K562 (cell line): Measurements from ENCODE around the gene PARD6B. TPM values are rescaled to one million over a fixed set of nuclear protein-coding genes. Genes with fewer than 3 reads are reported as not detected.

Source experiments
- E2F3 ChIP-seq: fragments of 250-450 bp; sonication (Bioruptor Pico); IDR thresholded peaks from 2 replicates; pipeline ENCODE4 v1.4.0; 2020; ENCODE audit warnings: mild to moderate bottlenecking
- EGR1 ChIP-seq: fragments of 450-650 bp; conservative IDR thresholded peaks from 2 replicates; pipeline ENCODE4 v1.6.1; 2017; ENCODE audit warnings: mild to moderate bottlenecking
- EP400 ChIP-seq: fragments of 450-650 bp; IDR thresholded peaks from 2 replicates; pipeline ENCODE4 v1.6.1; 2017; ENCODE audit warnings: antibody characterized with exemption, mild to moderate bottlenecking, moderate library complexity
- HDAC8 ChIP-seq: fragments of 450-650 bp; IDR thresholded peaks from 2 replicates; pipeline ENCODE4 v1.6.1; 2016; ENCODE audit warnings: mild to moderate bottlenecking, missing genetic modification characterization, moderate library complexity, missing compliant biosample characterization
- HDGF ChIP-seq: fragments of 450-650 bp; IDR thresholded peaks from 2 replicates; pipeline ENCODE4 v1.6.1; 2016
- IRF2 ChIP-seq: sonication (generic); formaldehyde crosslinking; IDR thresholded peaks from 2 replicates; pipeline ENCODE4 v1.8.1; 2022; ENCODE audit warnings: mild to moderate bottlenecking, missing genetic modification reagents
- KLF1 ChIP-seq: fragments of 450-650 bp; IDR thresholded peaks from 2 replicates; pipeline ENCODE4 v1.6.1; 2016; ENCODE audit warnings: missing genetic modification characterization, missing compliant biosample characterization
- LEF1 ChIP-seq: fragments of 450-650 bp; IDR thresholded peaks from 2 replicates; pipeline ENCODE4 v1.6.1; 2016; ENCODE audit warnings: mild to moderate bottlenecking
- MTA2 ChIP-seq: fragments of 450-650 bp; IDR thresholded peaks from 2 replicates; pipeline ENCODE4 v1.6.1; 2016; ENCODE audit warnings: low read depth
- MTF1 ChIP-seq: fragments of 250-450 bp; sonication (Bioruptor Pico); IDR thresholded peaks from 2 replicates; pipeline ENCODE4 v1.9.0; 2021; ENCODE audit warnings: moderate library complexity, mild to moderate bottlenecking, inconsistent platforms, borderline replicate concordance
- NFE2L1 ChIP-seq: fragments of 450-650 bp; IDR thresholded peaks from 2 replicates; pipeline ENCODE4 v1.6.1; 2016; ENCODE audit warnings: missing genetic modification characterization, low read depth, mild to moderate bottlenecking, missing compliant biosample characterization, moderate library complexity, borderline replicate concordance
- PHB2 ChIP-seq: fragments of 450-650 bp; IDR thresholded peaks from 2 replicates; pipeline ENCODE4 v1.6.1; 2017; ENCODE audit warnings: low read depth
- PRMT5 ChIP-seq: sonication (generic); formaldehyde crosslinking; IDR thresholded peaks from 2 replicates; pipeline ENCODE4 v1.5.0; 2020; ENCODE audit warnings: missing genetic modification reagents
- PURB ChIP-seq: sonication (generic); formaldehyde crosslinking; IDR thresholded peaks from 2 replicates; pipeline ENCODE4 v1.9.0; 2021; ENCODE audit warnings: low read depth, mild to moderate bottlenecking, missing genetic modification reagents
- XRCC3 ChIP-seq: fragments of 450-650 bp; IDR thresholded peaks from 2 replicates; pipeline ENCODE4 v1.6.1; 2017; ENCODE audit warnings: mild to moderate bottlenecking, moderate library complexity
- ZFPM2 ChIP-seq: fragments of 250-450 bp; sonication (Bioruptor Pico); IDR thresholded peaks from 2 replicates; pipeline ENCODE4 v1.5.1; 2022; ENCODE audit warnings: mild to moderate bottlenecking
- ZNF444 ChIP-seq: fragments of 250-450 bp; sonication (Bioruptor Pico); IDR thresholded peaks from 2 replicates; pipeline ENCODE4 v1.4.0; 2020; ENCODE audit warnings: mild to moderate bottlenecking, moderate library complexity
- ZNF561 ChIP-seq: fragments of 450-650 bp; formaldehyde crosslinking; conservative IDR thresholded peaks from 2 replicates; pipeline ENCODE4 v1.4.0; 2020; ENCODE audit warnings: mild to moderate bottlenecking, moderate library complexity
- ZNF707 ChIP-seq: fragments of 250-450 bp; sonication (Bioruptor Pico); conservative IDR thresholded peaks from 2 replicates; pipeline ENCODE4 v1.8.0; 2022; ENCODE audit warnings: inconsistent platforms, mild to moderate bottlenecking, moderate library complexity
- polyA plus RNA-seq, 8 experiments: library from polyadenylated mRNA; depleted of rRNA in 4 of 8; stranded (reverse) in 5 of 8; unstranded in 3 of 8; fragments of >200 nt; fragmentation: Nextera tagmentation in 2 of 8; fragmentation: Illumina TruSeq in 1 of 8; extraction: Ambion mirVana in 2 of 8; extraction: Trizol in 1 of 8; gene quantifications; 2 replicates each; pipeline versions ENCODE4 v1.2.1 to v1.2.3, GENCODE V29; 2011 to 2014; ENCODE audit warnings: inconsistent platforms in 1 of 8, missing spikeins in 1 of 8
- total RNA-seq, 7 experiments: library from RNA; depleted of rRNA in 6 of 7; stranded (reverse); fragments of >200 nt in 6 of 7; fragmentation: Illumina TruSeq in 2 of 7; extraction: Trizol in 2 of 7; gene quantifications; 2 replicates each; pipeline versions ENCODE4 v1.2.1 to v1.2.3, GENCODE V29; 2011 to 2021; ENCODE audit warnings: low replicate concordance in 1 of 7
- TF ChIP-seq, protein P1 (sequence below): fragments of 450-650 bp; IDR thresholded peaks from one replicate; pipeline ENCODE4 v1.6.1; 2018; ENCODE audit warnings: mild to moderate bottlenecking, moderate library complexity; ENCODE audit not compliant: partially characterized antibody
- TF ChIP-seq, protein P2 (sequence below): fragments of 450-650 bp; IDR thresholded peaks from 2 replicates; pipeline ENCODE4 v1.6.1; 2018; ENCODE audit not compliant: partially characterized antibody
- TF ChIP-seq, protein P3 (sequence below), 3 experiments: IDR thresholded peaks in 2 of 3; conservative IDR thresholded peaks in 1 of 3; 2 replicates each; pipeline ENCODE4 v1.5.1; 2011 to 2012; ENCODE audit warnings: low read length in 3 of 3, mild to moderate bottlenecking in 3 of 3, control low read depth in 2 of 3, improper control_type of control experiment in 1 of 3, inconsistent platforms in 1 of 3, low read depth in 1 of 3, mixed read lengths in 1 of 3, moderate library complexity in 1 of 3; ENCODE audit not compliant: insufficient read depth in 2 of 3
- TF ChIP-seq, protein P4 (sequence below): sonication (generic); formaldehyde crosslinking; IDR thresholded peaks from 2 replicates; pipeline ENCODE4 v1.8.0; 2023; ENCODE audit warnings: mild to moderate bottlenecking, missing genetic modification reagents

The PARD6B gene
- total and polyA plus RNA-seq, 9 of the 15 experiments (the other 6 are each of a cell fraction or from before 2014, with no cell fraction given): 1.7 to 12.3 (median 5.5) TPM

DNA sequence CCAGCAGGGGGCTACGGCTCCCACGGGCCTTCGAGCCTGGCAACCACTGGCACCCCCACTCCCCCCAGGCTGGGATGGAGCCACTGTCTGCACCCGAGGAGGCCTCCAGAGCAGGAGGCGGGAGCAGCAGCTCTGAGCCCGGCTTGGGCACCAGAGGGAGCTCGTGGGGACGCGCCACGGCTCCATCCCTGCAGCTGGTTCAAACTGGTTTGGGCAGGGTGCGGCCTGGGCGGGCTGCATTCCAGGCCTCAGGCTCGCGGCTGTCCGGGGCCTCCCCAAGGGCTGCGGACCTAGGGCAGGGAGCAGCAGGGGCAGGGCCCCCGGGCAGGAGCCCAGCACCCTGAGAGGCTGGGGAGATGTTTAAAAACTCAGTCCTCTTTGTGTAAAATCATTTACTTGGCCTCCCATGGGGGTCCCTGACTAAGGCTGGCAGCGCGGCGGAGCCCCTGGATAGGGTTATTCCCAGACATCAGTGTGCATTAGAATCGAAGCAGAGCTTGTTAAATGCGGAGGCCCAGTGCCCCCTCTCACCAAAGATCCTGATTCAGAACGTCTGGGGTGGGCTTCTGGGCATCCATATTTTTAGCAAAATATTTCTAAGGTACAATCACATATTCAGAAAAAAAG lies 59.4 kb downstream of the PARD6B start (continued):
- no peak for TF ChIP-seq MTF1 (CRISPR knock-in tag)
- TF ChIP-seq E2F3: peak; percentile 75; the same call in 1 of the 2 replicates
- TF ChIP-seq EGR1: no peak
- TF ChIP-seq MTA2: no peak
- TF ChIP-seq, protein P1, sequence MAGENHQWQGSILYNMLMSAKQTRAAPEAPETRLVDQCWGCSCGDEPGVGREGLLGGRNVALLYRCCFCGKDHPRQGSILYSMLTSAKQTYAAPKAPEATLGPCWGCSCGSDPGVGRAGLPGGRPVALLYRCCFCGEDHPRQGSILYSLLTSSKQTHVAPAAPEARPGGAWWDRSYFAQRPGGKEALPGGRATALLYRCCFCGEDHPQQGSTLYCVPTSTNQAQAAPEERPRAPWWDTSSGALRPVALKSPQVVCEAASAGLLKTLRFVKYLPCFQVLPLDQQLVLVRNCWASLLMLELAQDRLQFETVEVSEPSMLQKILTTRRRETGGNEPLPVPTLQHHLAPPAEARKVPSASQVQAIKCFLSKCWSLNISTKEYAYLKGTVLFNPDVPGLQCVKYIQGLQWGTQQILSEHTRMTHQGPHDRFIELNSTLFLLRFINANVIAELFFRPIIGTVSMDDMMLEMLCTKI: no peak
- TF ChIP-seq LEF1: peak; percentile 97
- TF ChIP-seq ZNF444: no peak
- TF ChIP-seq IRF2: no peak
- TF ChIP-seq ZNF561: no peak
- TF ChIP-seq, protein P2, sequence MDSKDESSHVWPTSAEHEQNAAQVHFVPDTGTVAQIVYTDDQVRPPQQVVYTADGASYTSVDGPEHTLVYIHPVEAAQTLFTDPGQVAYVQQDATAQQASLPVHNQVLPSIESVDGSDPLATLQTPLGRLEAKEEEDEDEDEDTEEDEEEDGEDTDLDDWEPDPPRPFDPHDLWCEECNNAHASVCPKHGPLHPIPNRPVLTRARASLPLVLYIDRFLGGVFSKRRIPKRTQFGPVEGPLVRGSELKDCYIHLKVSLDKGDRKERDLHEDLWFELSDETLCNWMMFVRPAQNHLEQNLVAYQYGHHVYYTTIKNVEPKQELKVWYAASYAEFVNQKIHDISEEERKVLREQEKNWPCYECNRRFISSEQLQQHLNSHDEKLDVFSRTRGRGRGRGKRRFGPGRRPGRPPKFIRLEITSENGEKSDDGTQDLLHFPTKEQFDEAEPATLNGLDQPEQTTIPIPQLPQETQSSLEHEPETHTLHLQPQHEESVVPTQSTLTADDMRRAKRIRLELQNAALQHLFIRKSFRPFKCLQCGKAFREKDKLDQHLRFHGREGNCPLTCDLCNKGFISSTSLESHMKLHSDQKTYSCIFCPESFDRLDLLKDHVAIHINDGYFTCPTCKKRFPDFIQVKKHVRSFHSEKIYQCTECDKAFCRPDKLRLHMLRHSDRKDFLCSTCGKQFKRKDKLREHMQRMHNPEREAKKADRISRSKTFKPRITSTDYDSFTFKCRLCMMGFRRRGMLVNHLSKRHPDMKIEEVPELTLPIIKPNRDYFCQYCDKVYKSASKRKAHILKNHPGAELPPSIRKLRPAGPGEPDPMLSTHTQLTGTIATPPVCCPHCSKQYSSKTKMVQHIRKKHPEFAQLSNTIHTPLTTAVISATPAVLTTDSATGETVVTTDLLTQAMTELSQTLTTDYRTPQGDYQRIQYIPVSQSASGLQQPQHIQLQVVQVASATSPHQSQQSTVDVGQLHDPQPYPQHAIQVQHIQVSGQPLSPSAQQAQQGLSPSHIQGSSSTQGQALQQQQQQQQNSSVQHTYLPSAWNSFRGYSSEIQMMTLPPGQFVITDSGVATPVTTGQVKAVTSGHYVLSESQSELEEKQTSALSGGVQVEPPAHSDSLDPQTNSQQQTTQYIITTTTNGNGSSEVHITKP: peak; percentile 29
- no peak for TF ChIP-seq XRCC3
- TF ChIP-seq HDAC8 (tag): peak; percentile 81; the same call in 1 of the 2 replicates
- no peak; the same call in 1 of the 2 replicates for TF ChIP-seq ZNF707
- TF ChIP-seq EP400: peak; percentile 94
- TF ChIP-seq PHB2: no peak
- no peak for TF ChIP-seq HDGF
- TF ChIP-seq KLF1: peak; percentile 89
- TF ChIP-seq PRMT5 (CRISPR knock-in tag): no peak
- TF ChIP-seq PURB (CRISPR knock-in tag): no peak
- no peak for TF ChIP-seq ZFPM2 (CRISPR knock-in tag)
- TF ChIP-seq NFE2L1 (tag): no peak
- TF ChIP-seq, protein P3, sequence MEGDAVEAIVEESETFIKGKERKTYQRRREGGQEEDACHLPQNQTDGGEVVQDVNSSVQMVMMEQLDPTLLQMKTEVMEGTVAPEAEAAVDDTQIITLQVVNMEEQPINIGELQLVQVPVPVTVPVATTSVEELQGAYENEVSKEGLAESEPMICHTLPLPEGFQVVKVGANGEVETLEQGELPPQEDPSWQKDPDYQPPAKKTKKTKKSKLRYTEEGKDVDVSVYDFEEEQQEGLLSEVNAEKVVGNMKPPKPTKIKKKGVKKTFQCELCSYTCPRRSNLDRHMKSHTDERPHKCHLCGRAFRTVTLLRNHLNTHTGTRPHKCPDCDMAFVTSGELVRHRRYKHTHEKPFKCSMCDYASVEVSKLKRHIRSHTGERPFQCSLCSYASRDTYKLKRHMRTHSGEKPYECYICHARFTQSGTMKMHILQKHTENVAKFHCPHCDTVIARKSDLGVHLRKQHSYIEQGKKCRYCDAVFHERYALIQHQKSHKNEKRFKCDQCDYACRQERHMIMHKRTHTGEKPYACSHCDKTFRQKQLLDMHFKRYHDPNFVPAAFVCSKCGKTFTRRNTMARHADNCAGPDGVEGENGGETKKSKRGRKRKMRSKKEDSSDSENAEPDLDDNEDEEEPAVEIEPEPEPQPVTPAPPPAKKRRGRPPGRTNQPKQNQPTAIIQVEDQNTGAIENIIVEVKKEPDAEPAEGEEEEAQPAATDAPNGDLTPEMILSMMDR (IDR thresholded peaks at IDR 0.05 in 2 of 3, conservative IDR thresholded peaks at IDR 0.05 in 1 of 3; ENCODE audit: insufficient read depth in 2 of 3, low read depth in 1 of 3, low read length in 3 of 3): peak; percentile 85 to 90 (median 88)
- TF ChIP-seq, protein P4, sequence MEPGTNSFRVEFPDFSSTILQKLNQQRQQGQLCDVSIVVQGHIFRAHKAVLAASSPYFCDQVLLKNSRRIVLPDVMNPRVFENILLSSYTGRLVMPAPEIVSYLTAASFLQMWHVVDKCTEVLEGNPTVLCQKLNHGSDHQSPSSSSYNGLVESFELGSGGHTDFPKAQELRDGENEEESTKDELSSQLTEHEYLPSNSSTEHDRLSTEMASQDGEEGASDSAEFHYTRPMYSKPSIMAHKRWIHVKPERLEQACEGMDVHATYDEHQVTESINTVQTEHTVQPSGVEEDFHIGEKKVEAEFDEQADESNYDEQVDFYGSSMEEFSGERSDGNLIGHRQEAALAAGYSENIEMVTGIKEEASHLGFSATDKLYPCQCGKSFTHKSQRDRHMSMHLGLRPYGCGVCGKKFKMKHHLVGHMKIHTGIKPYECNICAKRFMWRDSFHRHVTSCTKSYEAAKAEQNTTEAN (CRISPR knock-in tag): no peak
